Ramos (cell line): Measurements from ENCODE around the gene RABGGTA.
"Not testable (repeated sequence)": the region's sequence is repeated elsewhere in the genome, so short reads cannot be mapped to it uniquely, and the experiment has no call there.

Source experiments
- in situ Hi-C: fragments of 300-500 bp; cut with MboI; formaldehyde crosslinking; loops from one replicate; pipeline ENCODE4 v1.14.3; 2022; ENCODE audit warnings: low sequenced_read_pairs; ENCODE audit not compliant: unreplicated experiment

RABGGTA gene

GRCh38 chr14:24226473-24226872 lies 44.9 kb downstream of the RABGGTA start:
- in situ Hi-C loops = no loop called here

- in situ Hi-C loops = no loop called here
These were observed 46.8 kb downstream of the RABGGTA start for GRCh38 chr14:24224618-24225071.

- in situ Hi-C loops = not testable (repeated sequence)
These were observed 48.4 kb downstream of the RABGGTA start for GRCh38 chr14:24222987-24223386.

GRCh38 chr14:24219521-24219920 lies 51.9 kb downstream of the RABGGTA start:
- in situ Hi-C loops = no loop called here

GRCh38 chr14:24219080-24219479 lies 52.3 kb downstream of the RABGGTA start:
- in situ Hi-C loops = no loop called here

GRCh38 chr14:24216876-24217275 lies 54.5 kb downstream of the RABGGTA start:
- in situ Hi-C loops = not testable (repeated sequence)

- in situ Hi-C loops = no loop called here
These were observed 55.1 kb downstream of the RABGGTA start for GRCh38 chr14:24216345-24216699.
